ENCODE measurements around the gene ATP4A. TPM values are rescaled to one million over a fixed set of nuclear protein-coding genes. Genes with fewer than 3 reads are reported as not detected.

ATP4A gene
- total RNA-seq, 1 experiment from 2014 or later, result not detected

DNA sequence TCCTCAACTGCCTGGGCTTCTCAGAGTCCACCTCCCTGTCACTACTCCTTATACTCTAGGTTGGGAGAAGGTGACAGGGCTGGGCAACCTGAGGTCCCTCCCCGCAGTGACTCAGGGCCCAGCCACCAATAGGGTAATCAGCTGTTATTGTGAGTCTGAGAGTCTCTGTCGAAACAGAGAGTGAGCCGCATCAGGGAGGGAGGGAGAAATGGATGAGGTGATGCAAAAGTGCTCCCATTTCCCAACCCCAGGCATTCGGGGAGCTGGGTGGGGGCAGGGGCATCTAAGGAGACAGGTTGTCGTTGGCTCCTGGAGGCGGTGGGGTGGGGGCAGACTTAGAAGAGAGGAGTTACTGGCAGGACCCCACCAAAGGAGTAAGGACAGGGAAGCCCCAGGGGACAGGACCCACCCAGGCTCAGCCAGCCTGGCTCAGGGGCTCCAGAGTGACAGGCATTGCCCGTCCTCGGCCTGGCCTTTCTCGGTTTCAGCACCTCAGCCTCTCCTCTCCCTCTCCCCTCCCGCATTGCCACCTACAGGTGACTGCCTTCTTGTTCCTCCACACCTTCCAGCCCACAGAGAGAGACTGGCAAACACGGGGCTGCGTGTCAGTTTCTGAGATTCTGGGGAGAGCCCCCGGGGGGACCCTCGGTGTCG lies 49.7 kb downstream of the ATP4A start, which contains the start of gene DMKN:
Gene DMKN, minus strand, starts transcription at position 22 of the 654 bp plus-strand sequence. CDS start 174 bp downstream, outside the sequence.
- Histone ChIP-seq H3K36me3 (ENCODE audit: control insufficient read depth, insufficient read depth, low read length) (no peaks in the 10 kb centered on the region), H3K4me1 (0 out of 2 replicates have a peak, but pooled peaks cover 4% of the 10 kb centered on the region), H3K4me3 (ENCODE audit: low read depth, low read length) (no peak within 1 kb of the TSS), H3K27me3 (replicated peaks; ENCODE audit: control insufficient read depth, insufficient read depth, low read length) (no peaks in the 10 kb centered on the region), H3K9me3 (no peaks in the 10 kb centered on the region)
- Mint-ChIP-seq H3K4me1 (ENCODE audit: low read depth, unreplicated experiment) (no peaks in the 10 kb centered on the region), H3K4me3 (ENCODE audit: unreplicated experiment) (no peak within 1 kb of the TSS), H3K9me3 (ENCODE audit: unreplicated experiment) (no peaks in the 10 kb centered on the region), H3K27ac (ENCODE audit: unreplicated experiment) (no peak within 1 kb of the TSS), H3K36me3 (ENCODE audit: insufficient read depth, unreplicated experiment) (peaks cover 13% of the 10 kb centered on the region), H3K27me3 (ENCODE audit: insufficient read depth, unreplicated experiment) (no peaks in the 10 kb centered on the region)
- peak in 1 of 2 experiments; percentile 22 for TF ChIP-seq CTCF (IDR thresholded peaks at IDR 0.05; ENCODE audit: insufficient read depth in 1 of 2, low read depth in 1 of 2, low read length in 1 of 2, severe bottlenecking in 1 of 2, unreplicated experiment in 1 of 2)
- ChIA-PET CTCF (no interaction called here), POLR2A (no interaction called here)
- no TSS peak for BruUV-seq (replicated peaks)
- peak in 1 of 2 experiments; percentile 37 for DNase-seq
- intact Hi-C loops (cut with micrococcal nuclease; ENCODE audit: unreplicated experiment), result no loop called here

- TF ChIP-seq CTCF (IDR thresholded peaks at IDR 0.05; ENCODE audit: insufficient read depth in 1 of 2, low read depth in 1 of 2, low read length in 1 of 2, severe bottlenecking in 1 of 2, unreplicated experiment in 1 of 2), result no peak
- Mint-ChIP-seq H3K4me1 (ENCODE audit: low read depth, unreplicated experiment) (no peaks in the 10 kb centered on the region), H3K9me3 (ENCODE audit: unreplicated experiment) (no peaks in the 10 kb centered on the region), H3K27me3 (ENCODE audit: insufficient read depth, unreplicated experiment) (no peaks in the 10 kb centered on the region), H3K4me3 (ENCODE audit: unreplicated experiment) (no peak overlapping the region), H3K36me3 (ENCODE audit: insufficient read depth, unreplicated experiment) (peaks cover 16% of the 10 kb centered on the region), H3K27ac (ENCODE audit: unreplicated experiment) (no peak overlapping the region)
- Histone ChIP-seq H3K4me3 (ENCODE audit: low read depth, low read length) (no peak overlapping the region), H3K36me3 (ENCODE audit: control insufficient read depth, insufficient read depth, low read length) (no peaks in the 10 kb centered on the region; the same call in 1 of the 2 replicates), H3K4me1 (peaks cover 10% of the 10 kb centered on the region; the same call in 1 of the 2 replicates), H3K9me3 (no peaks in the 10 kb centered on the region), H3K27me3 (replicated peaks; ENCODE audit: control insufficient read depth, insufficient read depth, low read length) (no peaks in the 10 kb centered on the region)
- ChIA-PET POLR2A (no interaction called here), CTCF (no interaction called here)
- intact Hi-C loops (cut with micrococcal nuclease; ENCODE audit: unreplicated experiment), result no loop called here
- DNase-seq, result no peak
- BruUV-seq (replicated peaks), result no TSS peak
Measured at GRCh38 chr19:35512831-35513627, 50.4 kb downstream of the ATP4A start.

DNA sequence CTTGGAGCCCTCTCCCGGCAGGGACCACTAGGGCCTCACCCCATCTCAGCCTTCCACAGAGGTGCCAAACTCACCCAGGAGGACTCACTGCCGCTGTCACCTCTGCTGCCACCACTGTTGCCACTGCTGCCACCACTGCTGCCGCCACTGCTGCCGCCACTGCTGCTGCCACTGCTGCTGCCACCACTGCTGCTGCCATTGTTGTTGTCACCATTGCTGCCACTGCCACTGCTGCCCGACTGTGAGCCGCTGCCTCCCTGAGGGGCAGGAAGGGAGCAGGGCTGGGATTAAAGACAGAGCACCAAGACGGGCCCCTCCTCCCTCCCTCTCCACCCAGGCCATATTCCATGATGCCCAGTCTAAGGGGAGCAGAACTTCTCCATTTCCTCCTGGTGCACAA lies 52.1 kb downstream of the ATP4A start:
- no peak for DNase-seq
- no peaks in the 10 kb centered on the region for H3K4me1 Mint-ChIP-seq (ENCODE audit: low read depth, unreplicated experiment)
- H3K4me3 Mint-ChIP-seq (ENCODE audit: unreplicated experiment), result peak overlapping the region; percentile 99
- Histone ChIP-seq H3K4me1 (peaks cover 11% of the 10 kb centered on the region), H3K9me3 (no peaks in the 10 kb centered on the region), H3K4me3 (ENCODE audit: low read depth, low read length) (no peak overlapping the region), H3K27me3 (replicated peaks; ENCODE audit: control insufficient read depth, insufficient read depth, low read length) (no peaks in the 10 kb centered on the region), H3K36me3 (ENCODE audit: control insufficient read depth, insufficient read depth, low read length) (peaks cover 2% of the 10 kb centered on the region; the same call in 1 of the 2 replicates)
- ChIA-PET CTCF (no interaction called here), POLR2A (no interaction called here)
- no peak overlapping the region for H3K27ac Mint-ChIP-seq (ENCODE audit: unreplicated experiment)
- intact Hi-C loops (cut with micrococcal nuclease; ENCODE audit: unreplicated experiment), result loop anchor here (2.0 kb wide), 1 partner anchor 205 kb away; no protein-coding TSS in a partner anchor
- no peaks in the 10 kb centered on the region for H3K9me3 Mint-ChIP-seq (ENCODE audit: unreplicated experiment)
- peaks cover 33% of the 10 kb centered on the region for H3K36me3 Mint-ChIP-seq (ENCODE audit: insufficient read depth, unreplicated experiment)
- H3K27me3 Mint-ChIP-seq (ENCODE audit: insufficient read depth, unreplicated experiment), result no peaks in the 10 kb centered on the region
- no TSS peak for BruUV-seq (replicated peaks)
- no peak for TF ChIP-seq CTCF (IDR thresholded peaks at IDR 0.05; ENCODE audit: insufficient read depth in 1 of 2, low read depth in 1 of 2, low read length in 1 of 2, severe bottlenecking in 1 of 2, unreplicated experiment in 1 of 2)

Data from Caco-2 (cell line).